Muscle of back (tissue), 11 donors: ENCODE measurements around the gene ULBP2. TPM values are rescaled to one million over a fixed set of nuclear protein-coding genes. Genes with fewer than 3 reads are reported as not detected.
A peak's percentile ranks its signal among the peaks of the same experiment; 100 is the strongest.
"Not testable (repeated sequence)": the region's sequence is repeated elsewhere in the genome, so short reads cannot be mapped to it uniquely, and the experiment has no call there.

Experiments used
- DNase-seq, 3 donors: peaks; one replicate each; pipeline versions ENCODE4 v3.0.0 to v3.0.0-alpha.2; 2013
- polyA plus RNA-seq, 10 donors: library from polyadenylated mRNA; unstranded; fragments of 120-200 nt; gene quantifications; one replicate each; pipeline ENCODE4 v1.2.1, GENCODE V29; 2013; ENCODE audit not compliant: insufficient read length in 10 of 10

Gene ULBP2
- polyA plus RNA-seq, 10 donors = 0.12 to 0.81 (median 0.44) TPM

DNA sequence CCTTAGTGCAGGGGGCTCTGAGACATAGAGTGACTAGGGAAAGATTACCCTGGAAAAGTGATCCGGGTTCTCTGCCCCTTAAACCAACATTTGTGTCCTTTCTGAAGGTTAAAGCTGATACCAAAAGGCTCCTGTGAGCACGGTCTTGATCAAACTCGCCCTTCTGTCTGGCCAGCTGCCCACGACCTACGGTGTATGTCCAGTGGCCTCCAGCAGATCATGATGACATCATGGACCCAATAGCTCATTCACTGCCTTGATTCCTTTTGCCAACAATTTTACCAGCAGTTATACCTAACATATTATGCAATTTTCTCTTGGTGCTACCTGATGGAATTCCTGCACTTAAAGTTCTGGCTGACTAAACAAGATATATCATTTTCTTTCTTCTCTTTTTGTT is 6.8 kb downstream of the ULBP2 start:
- DNase-seq = no peak

DNA sequence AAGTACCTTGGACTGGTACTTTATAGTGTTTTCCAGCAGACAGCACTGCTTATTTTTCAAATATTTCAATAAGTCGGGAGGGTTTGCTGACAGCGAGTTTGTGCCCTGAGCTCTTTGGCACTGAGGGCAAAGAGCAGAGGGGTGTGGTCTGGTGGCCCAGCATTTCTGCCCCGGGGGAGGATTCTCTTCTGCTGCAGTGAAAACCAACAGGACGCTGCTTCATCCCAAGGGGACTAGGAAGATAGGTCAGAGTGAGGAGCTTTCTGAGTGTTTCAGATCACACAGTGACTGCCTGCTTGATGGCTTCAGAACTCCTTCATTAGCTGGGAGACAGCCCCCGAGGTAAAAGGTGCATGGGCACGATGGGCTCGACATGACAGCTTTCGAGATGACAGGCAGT is 8.6 kb downstream of the ULBP2 start:
- no peak for DNase-seq

GRCh38 chr6:149951096-149951495 is 9.3 kb downstream of the ULBP2 start:
- DNase-seq = no peak

GRCh38 chr6:149951626-149952025 is 9.8 kb downstream of the ULBP2 start:
- no peak for DNase-seq

GRCh38 chr6:149953390-149953789 is 11.6 kb downstream of the ULBP2 start:
- DNase-seq = not testable (repeated sequence)

- DNase-seq = not testable (repeated sequence)
These were observed 12.1 kb downstream of the ULBP2 start for GRCh38 chr6:149953934-149954327.

DNA sequence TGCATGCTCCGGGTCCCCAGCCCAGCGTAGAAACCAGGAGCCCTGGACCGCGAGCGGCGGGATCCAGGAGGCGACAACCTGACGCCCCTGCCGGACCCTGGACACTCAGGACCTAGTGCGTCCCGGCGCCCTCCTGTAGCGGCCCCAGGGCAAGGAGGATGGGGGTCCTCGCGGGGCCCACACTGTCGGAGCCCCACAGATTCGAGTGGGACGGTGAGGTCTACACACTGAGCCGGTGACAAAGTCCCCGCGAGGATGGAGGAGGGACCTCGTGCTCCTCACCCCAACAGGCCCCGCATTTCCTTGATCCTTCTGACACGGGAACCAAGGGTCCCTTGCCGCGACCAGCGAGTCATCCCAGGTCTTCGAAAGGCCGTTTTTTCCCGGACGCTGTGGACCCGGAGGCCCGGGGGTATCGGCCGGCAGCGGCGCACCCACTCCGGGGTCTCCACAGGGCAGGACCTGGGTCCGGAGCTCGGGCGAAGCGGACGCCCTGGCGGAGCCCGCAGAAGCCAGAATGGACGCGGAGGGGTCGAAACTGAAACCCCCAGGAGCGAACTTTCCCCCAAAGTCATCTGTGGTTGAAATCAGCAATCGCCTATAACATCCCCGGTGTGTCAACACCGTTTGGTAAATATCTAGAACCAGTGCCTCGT is 12.6 kb downstream of the ULBP2 start:
- DNase-seq = not testable (repeated sequence)

DNA sequence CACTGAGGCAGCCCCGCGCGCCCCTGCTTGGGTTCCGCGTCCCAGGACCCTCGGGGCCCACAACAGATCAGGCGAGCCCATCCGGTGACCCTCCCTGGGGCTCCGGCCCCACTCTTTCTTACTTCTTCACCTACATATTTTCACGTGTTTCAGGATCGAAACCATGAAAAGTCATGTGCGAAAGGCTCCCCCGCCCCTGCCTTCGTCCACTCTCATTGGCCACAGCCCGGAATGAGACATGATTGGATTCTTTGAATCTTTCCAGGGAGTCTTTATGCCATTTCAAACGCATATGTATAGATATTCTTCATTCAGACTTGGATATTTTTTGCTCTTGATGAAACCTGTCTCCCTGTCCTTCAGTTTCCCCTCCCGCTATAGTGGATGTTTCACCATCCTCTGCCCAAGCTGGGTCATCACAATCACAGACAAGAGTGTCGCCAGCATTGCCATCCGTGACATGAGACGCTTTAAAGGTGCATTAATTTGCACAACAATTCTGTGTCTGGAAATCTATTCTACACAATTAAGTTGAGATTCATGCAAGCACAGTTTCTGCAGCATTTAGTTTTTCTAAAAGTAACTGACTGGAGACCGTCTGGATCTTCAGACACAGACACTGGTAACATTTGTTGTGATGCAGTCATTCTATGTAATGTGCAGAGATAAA is 13.3 kb downstream of the ULBP2 start:
- DNase-seq = peak in 1 of 3 donors; percentile 29

GRCh38 chr6:149955654-149956317 is 14.0 kb downstream of the ULBP2 start:
- DNase-seq = not testable (repeated sequence)

- DNase-seq = not testable (repeated sequence)
These were observed 16.3 kb downstream of the ULBP2 start for GRCh38 chr6:149958124-149958523.

DNA sequence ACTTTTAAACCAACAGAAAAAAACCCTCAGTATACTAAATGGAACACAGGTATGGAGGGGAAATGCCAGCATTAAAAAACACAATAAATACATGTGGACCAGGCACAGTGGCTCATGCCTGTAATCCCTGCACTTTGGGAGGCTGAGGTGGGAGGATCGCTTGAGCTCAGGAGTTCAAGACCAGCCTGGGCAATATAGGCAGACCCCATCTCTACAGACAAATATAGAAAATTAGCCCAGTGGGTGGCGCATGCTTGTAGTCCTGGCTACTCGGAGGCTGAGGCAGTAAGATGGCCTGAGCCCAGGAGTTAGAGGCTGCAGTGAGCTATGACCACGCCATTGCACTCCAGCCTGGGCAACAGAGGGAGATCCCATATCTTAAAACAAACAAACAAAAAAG is 18.0 kb downstream of the ULBP2 start:
- not testable (repeated sequence) for DNase-seq

DNA sequence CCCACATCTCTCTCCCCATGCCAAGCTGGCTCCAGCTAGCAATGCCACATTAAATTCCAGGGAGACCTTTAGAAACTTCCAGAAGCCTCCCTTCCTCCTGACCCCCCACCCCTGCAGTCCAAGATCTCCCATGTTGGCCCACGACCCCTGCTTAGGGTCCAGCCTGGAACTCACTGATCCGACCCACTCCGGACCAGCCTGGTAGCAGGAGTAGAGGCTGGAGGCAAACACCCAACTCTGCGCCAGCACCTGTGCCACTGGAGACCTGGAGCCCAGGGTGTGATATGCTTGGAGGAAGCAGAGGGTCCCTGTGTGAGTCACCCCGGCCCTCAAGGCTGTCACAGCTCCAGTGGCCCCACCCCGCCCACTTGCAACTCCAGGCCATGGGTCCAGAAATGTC is 18.7 kb downstream of the ULBP2 start:
- DNase-seq = no peak

- DNase-seq = no peak
These were observed 20.1 kb downstream of the ULBP2 start for GRCh38 chr6:149961728-149962425.

DNA sequence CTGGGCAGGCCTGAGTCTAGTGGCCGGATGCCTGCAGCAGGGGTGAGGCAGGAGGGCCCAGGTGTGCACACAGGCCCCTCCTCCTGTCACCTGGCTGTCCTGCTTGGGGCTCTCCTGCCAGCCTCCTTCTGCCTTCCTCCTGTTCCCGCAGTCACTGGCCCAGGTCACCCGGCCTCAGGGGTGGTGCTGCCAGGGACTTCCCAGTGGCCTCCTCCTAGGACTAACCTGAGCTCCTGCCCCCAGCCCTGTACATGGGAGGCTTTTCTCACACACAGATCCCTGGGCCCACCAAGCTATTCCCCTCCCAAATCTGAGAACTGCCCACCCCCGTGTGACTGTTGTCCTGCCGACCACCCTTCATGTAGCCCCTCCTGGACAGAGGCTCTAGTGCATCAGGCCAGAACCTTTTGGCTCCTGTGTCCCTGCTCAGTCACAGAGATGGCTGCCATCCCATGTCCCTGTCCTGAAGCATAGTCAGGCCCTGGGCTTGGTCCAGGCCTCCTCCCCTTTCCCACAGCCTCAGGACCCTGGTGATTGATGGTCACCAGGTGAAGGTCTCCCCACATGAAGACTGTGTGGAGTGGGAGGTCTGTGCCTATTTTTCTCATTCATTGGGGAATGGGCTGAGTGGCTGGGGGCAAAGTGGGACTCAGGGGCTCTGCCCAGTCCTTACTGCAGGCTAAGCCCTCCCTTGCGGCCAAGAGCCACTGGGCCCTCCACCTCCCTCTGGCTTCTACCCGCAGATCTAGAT is 20.8 kb downstream of the ULBP2 start:
- DNase-seq = no peak

GRCh38 chr6:149963212-149963461 is 21.3 kb downstream of the ULBP2 start:
- peak in 1 of 3 donors; percentile 35 for DNase-seq

GRCh38 chr6:149963462-149964307 is 21.9 kb downstream of the ULBP2 start, which contains the start of gene ULBP1:
Gene ULBP1, plus strand, starts transcription at chr6:149963943. Its CDS starts 107 bp downstream, at chr6:149964050.
- peak; percentile 89 to 92 (median 89) for DNase-seq

DNA sequence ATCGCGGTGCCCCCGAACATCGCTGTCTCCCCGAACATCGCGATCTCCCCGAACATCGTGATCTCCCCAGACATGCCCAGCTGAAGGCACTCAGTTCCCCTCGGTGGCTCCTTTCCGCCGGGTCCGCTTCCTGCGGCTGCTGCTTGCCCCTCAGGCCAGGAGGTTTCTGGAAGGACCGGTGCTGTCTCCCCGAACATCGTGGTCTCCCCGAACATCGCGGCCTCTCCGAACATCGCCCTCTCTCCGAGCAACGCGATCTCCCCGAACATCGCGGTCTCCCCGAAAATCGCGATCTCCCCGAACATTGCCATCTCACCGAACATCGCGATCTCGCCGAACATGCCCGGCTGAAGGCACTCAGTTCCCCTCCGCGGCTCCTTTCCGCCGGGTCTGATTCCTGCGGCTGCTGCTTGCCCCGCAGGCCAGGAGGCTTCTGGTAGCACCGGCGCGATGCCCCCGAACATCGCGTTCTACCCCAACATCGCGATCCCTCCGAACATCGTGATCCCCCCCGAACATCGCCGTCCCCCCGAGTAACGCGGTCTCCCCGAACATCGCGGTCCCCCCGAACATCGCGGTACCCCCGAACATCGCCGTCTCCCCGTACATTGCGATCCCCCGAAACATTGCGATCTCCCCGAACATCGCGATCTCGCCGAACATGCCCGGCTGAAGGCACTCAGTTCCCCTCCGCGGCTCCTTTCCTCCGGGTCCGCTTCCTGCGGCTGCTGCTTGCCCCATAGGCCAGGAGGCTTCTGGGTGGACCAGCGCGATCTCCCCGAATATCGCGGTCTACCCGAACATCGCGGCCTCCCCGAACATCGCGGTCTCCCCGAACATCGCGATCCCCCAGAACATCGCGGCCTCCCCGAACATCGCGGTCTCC is 22.7 kb downstream of the ULBP2 start:
- peak in 2 of 3 donors; percentile 24 to 69 for DNase-seq

DNA sequence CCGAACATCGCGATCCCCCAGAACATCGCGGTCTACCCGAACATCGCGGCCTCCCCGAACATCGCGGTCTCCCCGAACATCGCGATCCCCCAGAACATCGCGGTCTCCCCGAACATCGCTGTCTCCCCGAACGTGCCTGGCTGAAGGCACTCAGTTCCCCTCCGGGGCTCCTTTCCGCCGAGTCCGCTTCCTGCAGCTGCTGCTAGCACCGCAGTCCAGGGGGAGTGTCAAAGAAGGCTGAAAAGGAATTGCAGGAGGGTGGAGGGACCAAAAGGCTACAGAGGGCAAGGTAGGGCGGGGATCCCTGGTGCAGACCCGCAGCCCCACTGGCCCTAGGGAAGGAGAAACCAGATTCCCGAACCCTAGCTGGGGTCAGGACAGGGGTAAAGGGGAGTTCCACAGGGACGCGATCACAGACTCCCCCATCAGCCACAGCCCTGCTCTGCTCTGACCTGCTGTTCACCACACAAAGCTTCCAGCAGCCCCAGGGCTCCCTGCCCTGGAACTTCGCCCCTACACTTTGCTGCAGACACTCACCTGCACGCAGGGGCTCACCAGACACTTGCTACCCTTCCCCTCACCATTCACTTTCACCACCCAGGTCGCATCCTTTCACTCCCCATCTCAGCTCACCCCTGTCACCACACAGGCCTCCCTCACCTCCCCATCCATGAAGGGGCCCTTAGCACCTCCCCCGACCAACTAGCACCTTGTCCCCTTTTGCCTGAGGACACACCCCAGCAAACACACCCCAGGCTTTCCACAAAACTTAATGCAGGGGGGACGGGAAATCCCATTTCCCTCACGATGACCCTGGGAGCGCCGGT is 23.6 kb downstream of the ULBP2 start:
- peak in 2 of 3 donors; percentile 52 to 75 for DNase-seq

DNA sequence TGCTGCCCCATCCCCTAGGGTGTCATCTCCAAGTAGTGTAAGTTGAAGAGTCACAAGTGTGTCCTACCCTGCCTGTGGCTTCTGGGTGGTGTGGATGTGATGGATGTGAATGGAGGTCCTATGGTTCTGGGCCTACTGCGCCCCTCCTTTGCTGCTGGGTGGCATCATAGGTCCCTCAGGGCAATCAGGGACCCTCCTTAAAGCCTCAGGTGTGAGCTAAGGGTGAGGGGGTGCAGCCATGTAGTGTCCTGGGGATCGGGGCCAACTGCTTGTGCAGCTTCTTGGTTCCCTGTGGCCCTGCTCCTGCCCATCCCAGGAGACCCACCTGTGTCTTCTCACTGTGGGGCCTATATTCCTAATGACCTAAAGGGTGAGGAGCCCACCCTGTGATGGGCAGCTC is 24.5 kb downstream of the ULBP2 start:
- DNase-seq = not testable (repeated sequence)
